ENCODE measurements around the gene KANSL1.

The KANSL1 gene

GRCh38 chr17:46199379-46199778 is 6.2 kb upstream of the KANSL1 start:
- TF ChIP-seq SIN3A (IDR thresholded peaks at IDR 0.05; ENCODE audit: borderline replicate concordance, insufficient read depth, low read length), result no peak
- TF ChIP-seq FOXP2 (optimal IDR thresholded peaks at IDR 0.05; ENCODE audit: borderline replicate concordance, extremely low read depth, extremely low read length, insufficient read depth), result no peak
- no peak for TF ChIP-seq REST (IDR thresholded peaks at IDR 0.05; ENCODE audit: insufficient read depth in 1 of 2, low read depth in 2 of 2, low read length in 2 of 2)
- TF ChIP-seq TAF1 (IDR thresholded peaks at IDR 0.05; ENCODE audit: borderline replicate concordance, insufficient read depth, low read length), result no peak
- TF ChIP-seq POLR2AphosphoS5 (IDR thresholded peaks at IDR 0.05; ENCODE audit: low read depth, low read length), result no peak

- TF ChIP-seq FOXP2 (optimal IDR thresholded peaks at IDR 0.05; ENCODE audit: borderline replicate concordance, extremely low read depth, extremely low read length, insufficient read depth), result no peak
- no peak for TF ChIP-seq TAF1 (IDR thresholded peaks at IDR 0.05; ENCODE audit: borderline replicate concordance, insufficient read depth, low read length)
- no peak for TF ChIP-seq REST (IDR thresholded peaks at IDR 0.05; ENCODE audit: insufficient read depth in 1 of 2, low read depth in 2 of 2, low read length in 2 of 2)
- TF ChIP-seq SIN3A (IDR thresholded peaks at IDR 0.05; ENCODE audit: borderline replicate concordance, insufficient read depth, low read length), result no peak
- no peak for TF ChIP-seq POLR2AphosphoS5 (IDR thresholded peaks at IDR 0.05; ENCODE audit: low read depth, low read length)
Measured at GRCh38 chr17:46198233-46198632, 5.0 kb upstream of the KANSL1 start.

- TF ChIP-seq REST (IDR thresholded peaks at IDR 0.05; ENCODE audit: insufficient read depth in 1 of 2, low read depth in 2 of 2, low read length in 2 of 2) (no peak), POLR2AphosphoS5 (IDR thresholded peaks at IDR 0.05; ENCODE audit: low read depth, low read length) (no peak), SIN3A (IDR thresholded peaks at IDR 0.05; ENCODE audit: borderline replicate concordance, insufficient read depth, low read length) (no peak), FOXP2 (optimal IDR thresholded peaks at IDR 0.05; ENCODE audit: borderline replicate concordance, extremely low read depth, extremely low read length, insufficient read depth) (no peak), TAF1 (IDR thresholded peaks at IDR 0.05; ENCODE audit: borderline replicate concordance, insufficient read depth, low read length) (no peak)
Measured at GRCh38 chr17:46197530-46197929, 4.3 kb upstream of the KANSL1 start.

- no peak for TF ChIP-seq POLR2AphosphoS5 (IDR thresholded peaks at IDR 0.05; ENCODE audit: low read depth, low read length)
- no peak for TF ChIP-seq FOXP2 (optimal IDR thresholded peaks at IDR 0.05; ENCODE audit: borderline replicate concordance, extremely low read depth, extremely low read length, insufficient read depth)
- TF ChIP-seq REST (IDR thresholded peaks at IDR 0.05; ENCODE audit: insufficient read depth in 1 of 2, low read depth in 2 of 2, low read length in 2 of 2), result no peak
- no peak for TF ChIP-seq SIN3A (IDR thresholded peaks at IDR 0.05; ENCODE audit: borderline replicate concordance, insufficient read depth, low read length)
- no peak for TF ChIP-seq TAF1 (IDR thresholded peaks at IDR 0.05; ENCODE audit: borderline replicate concordance, insufficient read depth, low read length)
Measured at GRCh38 chr17:46195939-46196716, 2.9 kb upstream of the KANSL1 start.
